IgD-negative memory B cell (primary cell): ENCODE data around the gene SYP. TPM values are rescaled to one million over a fixed set of nuclear protein-coding genes. Genes with fewer than 3 reads are reported as not detected.
A peak's percentile ranks its signal among the peaks of the same experiment; 100 is the strongest.

Experiments
- H3K27ac Mint-ChIP-seq, 3 donors: one replicate each; pipeline ENCODE4 v1.8.0; 2020 to 2022; ENCODE audit warnings: mild to moderate bottlenecking in 3 of 3, mixed read lengths in 3 of 3, moderate library complexity in 1 of 3
- H3K27me3 Mint-ChIP-seq: one replicate; pipeline ENCODE4 v1.8.0; 2021; ENCODE audit warnings: mixed read lengths
- H3K36me3 Mint-ChIP-seq: one replicate; pipeline ENCODE4 v1.8.0; 2020; ENCODE audit warnings: mild to moderate bottlenecking, mixed read lengths
- H3K4me1 Mint-ChIP-seq, 3 donors: one replicate each; pipeline ENCODE4 v1.8.0; 2020 to 2022; ENCODE audit warnings: mixed read lengths in 3 of 3, mild to moderate bottlenecking in 1 of 3
- H3K4me3 Mint-ChIP-seq, 4 donors: one replicate each; pipeline ENCODE4 v1.8.0; 2020 to 2022; ENCODE audit warnings: mild to moderate bottlenecking in 4 of 4, mixed read lengths in 4 of 4, moderate library complexity in 3 of 4
- H3K9me3 Mint-ChIP-seq, 3 donors: one replicate each; pipeline ENCODE4 v1.8.0; 2020 to 2021; ENCODE audit warnings: mixed read lengths in 3 of 3, mild to moderate bottlenecking in 1 of 3
- polyA plus RNA-seq: library from polyadenylated mRNA; unstranded; fragments of 300-500 nt; fragmentation: Illumina TruSeq; gene quantifications from one replicate; pipeline ENCODE4 v1.2.3, GENCODE V29; 2021

Gene SYP
- polyA plus RNA-seq, 1 donor from 2014 or later: 1.1 TPM

- Mint-ChIP-seq H3K36me3 (peaks cover 4% of the 10 kb centered on the region), H3K9me3 (peaks cover 0 to 4% (median 1%) of the 10 kb centered on the region in 3 donors), H3K27me3 (no peaks in the 10 kb centered on the region), H3K4me3 (peak overlapping the region; percentile 39 to 93 (median 88)), H3K27ac (peak overlapping the region in 2 of 3 donors; percentile 93 to 95), H3K4me1 (peaks cover 6 to 10% (median 8%) of the 10 kb centered on the region in 3 donors)
Measured at GRCh38 chrX:49231333-49232000, 31.5 kb upstream of the SYP start.

DNA sequence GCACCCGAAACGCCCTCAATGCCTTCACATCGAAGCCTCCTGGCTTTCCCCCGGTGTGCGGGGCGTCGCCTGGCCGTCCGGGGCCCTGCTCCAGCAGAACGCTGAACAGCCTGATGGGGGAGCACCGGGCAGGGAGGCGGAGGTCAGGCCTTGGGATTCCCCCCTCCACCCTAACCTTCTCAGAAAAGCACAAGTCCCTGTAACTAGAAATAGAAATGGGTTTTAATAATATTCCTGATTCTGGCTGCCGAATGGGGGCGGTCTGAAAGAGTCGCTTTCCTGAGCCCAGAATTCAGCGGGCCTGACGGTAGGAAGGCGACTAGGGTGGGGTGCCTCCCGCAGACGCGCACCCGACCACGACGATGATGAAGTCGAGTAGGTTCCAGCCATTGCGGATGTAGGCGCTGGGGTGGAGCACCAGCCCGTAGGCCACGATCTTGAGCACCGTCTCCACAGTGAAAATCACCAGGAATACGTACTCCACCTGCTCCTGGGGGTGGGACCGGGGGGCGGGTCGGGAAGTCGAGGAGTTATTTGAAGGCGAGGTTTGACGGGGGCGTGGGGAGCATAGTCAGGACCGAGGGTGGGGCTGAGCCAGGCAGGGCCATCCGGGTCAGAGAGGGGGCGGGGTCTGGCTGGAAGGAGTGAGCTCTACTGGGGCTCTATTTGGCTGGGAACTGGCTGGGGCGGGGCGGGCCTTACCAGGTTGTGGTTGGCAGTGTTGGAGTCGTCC is 30.7 kb upstream of the SYP start:
- H3K36me3 Mint-ChIP-seq: peaks cover 4% of the 10 kb centered on the region
- H3K27me3 Mint-ChIP-seq: no peaks in the 10 kb centered on the region
- peak overlapping the region; percentile 84 to 95 (median 92) for H3K4me3 Mint-ChIP-seq
- peaks cover 0 to 4% (median 1%) of the 10 kb centered on the region in 3 donors for H3K9me3 Mint-ChIP-seq
- H3K27ac Mint-ChIP-seq: peak overlapping the region; percentile 92 to 95 (median 93)
- H3K4me1 Mint-ChIP-seq: peaks cover 6 to 8% (median 8%) of the 10 kb centered on the region in 3 donors

GRCh38 chrX:49228185-49228584 is 28.2 kb upstream of the SYP start:
- peaks cover 4% of the 10 kb centered on the region for H3K27me3 Mint-ChIP-seq
- H3K9me3 Mint-ChIP-seq: peaks cover 0 to 4% (median 1%) of the 10 kb centered on the region in 3 donors
- H3K36me3 Mint-ChIP-seq: peaks cover 4% of the 10 kb centered on the region
- H3K4me1 Mint-ChIP-seq: peaks cover 0 to 4% (median 3%) of the 10 kb centered on the region in 3 donors
- no peak overlapping the region for H3K27ac Mint-ChIP-seq
- H3K4me3 Mint-ChIP-seq: peak overlapping the region in 1 of 4 donors; percentile 25

DNA sequence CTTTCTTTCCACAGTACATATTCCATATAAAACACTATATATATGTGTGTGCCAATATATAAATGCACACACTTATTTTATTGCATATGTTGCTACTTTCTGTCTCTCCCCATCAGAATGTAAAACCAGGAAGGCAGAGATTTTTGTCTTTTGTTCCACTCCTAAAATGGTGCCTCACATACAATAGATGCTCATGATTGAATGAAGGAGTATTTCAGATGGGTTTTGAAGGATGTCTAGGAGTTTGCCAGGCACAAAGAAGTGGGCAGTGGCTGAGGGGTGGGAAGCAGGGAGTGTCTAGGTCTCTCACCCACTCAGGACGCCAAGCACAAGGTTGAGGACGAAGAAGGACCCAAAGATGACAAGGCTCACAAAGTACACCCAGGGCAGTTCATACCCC is 27.7 kb upstream of the SYP start:
- Mint-ChIP-seq H3K4me1 (peaks cover 0 to 4% (median 3%) of the 10 kb centered on the region in 3 donors), H3K27ac (no peak overlapping the region), H3K36me3 (peaks cover 3% of the 10 kb centered on the region), H3K4me3 (peak overlapping the region in 2 of 4 donors; percentile 13 to 25), H3K9me3 (peaks cover 0 to 4% (median 1%) of the 10 kb centered on the region in 3 donors), H3K27me3 (peaks cover 4% of the 10 kb centered on the region)

- Mint-ChIP-seq H3K9me3 (peaks cover 0 to 4% (median 1%) of the 10 kb centered on the region in 3 donors), H3K4me3 (no peak overlapping the region), H3K36me3 (peaks cover 3% of the 10 kb centered on the region), H3K27me3 (peaks cover 4% of the 10 kb centered on the region), H3K27ac (no peak overlapping the region), H3K4me1 (peaks cover 0 to 5% (median 3%) of the 10 kb centered on the region in 3 donors)
Measured at GRCh38 chrX:49226946-49227345, 27.0 kb upstream of the SYP start.

DNA sequence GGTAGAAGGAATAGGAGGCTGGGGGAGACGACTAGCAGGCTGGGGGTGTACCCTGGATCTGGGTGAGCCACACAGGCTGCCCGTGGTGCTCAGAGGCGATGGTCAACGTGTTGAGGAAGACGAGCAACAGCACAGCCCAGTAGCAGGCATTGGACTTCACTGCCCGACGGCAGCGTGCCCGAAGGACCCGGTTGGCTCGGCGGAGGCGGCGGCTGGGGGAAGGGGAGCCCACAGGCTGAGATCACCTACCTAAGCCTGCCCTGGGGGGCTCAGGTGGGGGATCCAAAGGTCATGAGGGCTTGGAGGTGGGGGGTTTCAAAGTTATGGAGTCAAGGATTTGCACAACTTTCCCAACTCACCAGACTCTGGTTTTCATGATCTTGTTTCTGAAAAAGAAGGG is 25.9 kb upstream of the SYP start:
- Mint-ChIP-seq H3K36me3 (peaks cover 3% of the 10 kb centered on the region), H3K4me3 (no peak overlapping the region), H3K9me3 (peaks cover 0 to 4% (median 1%) of the 10 kb centered on the region in 3 donors), H3K27me3 (peaks cover 4% of the 10 kb centered on the region), H3K27ac (no peak overlapping the region), H3K4me1 (peaks cover 0 to 7% (median 4%) of the 10 kb centered on the region in 3 donors)

DNA sequence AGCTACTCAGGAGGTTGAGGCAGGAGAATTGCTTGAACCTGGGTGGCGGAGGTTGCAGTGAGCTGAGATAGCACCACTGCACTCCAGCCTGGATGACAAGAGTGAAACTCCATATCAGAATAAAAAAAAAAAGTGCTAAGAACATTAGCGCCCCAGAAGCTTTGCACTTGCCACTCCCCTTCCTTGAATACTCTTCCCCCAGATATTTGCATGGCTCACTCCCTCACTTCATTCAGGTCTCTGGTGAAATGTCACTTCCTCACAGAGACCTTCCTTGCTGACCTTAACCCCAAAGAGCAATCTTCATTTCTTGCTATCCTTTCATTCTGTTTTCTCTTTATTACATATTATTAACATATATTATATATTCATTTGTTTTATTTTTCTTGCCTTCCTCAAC is 21.9 kb upstream of the SYP start:
- Mint-ChIP-seq H3K4me1 (peaks cover 0 to 2% (median 2%) of the 10 kb centered on the region in 3 donors), H3K4me3 (no peak overlapping the region), H3K9me3 (peaks cover 0 to 3% (median 0%) of the 10 kb centered on the region in 3 donors), H3K27me3 (peaks cover 5% of the 10 kb centered on the region), H3K36me3 (peaks cover 1% of the 10 kb centered on the region), H3K27ac (no peak overlapping the region)

DNA sequence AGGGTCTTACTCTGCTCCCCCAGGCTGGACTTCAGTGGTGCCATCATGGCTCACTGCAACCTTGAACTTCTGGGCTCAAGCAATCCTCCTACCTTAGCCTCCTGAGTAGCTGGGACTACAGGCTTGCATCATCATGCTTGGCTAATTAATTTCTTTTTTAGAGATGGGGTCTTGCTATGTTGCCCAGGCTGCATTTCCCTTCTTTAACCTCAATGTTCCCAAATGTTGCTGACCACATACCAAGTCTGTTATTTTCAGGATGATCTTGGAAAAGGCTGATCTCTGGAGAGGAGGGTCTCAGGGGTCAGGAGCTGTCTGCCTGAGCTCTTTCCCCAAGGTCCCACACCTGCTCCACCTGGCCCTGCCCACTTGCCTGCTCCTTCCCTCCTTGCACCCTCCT is 20.1 kb upstream of the SYP start:
- Mint-ChIP-seq H3K27ac (no peak overlapping the region), H3K36me3 (no peaks in the 10 kb centered on the region), H3K4me1 (peaks cover 0 to 2% (median 2%) of the 10 kb centered on the region in 3 donors), H3K27me3 (peaks cover 7% of the 10 kb centered on the region), H3K9me3 (peaks cover 0 to 5% (median 0%) of the 10 kb centered on the region in 3 donors), H3K4me3 (no peak overlapping the region)

GRCh38 chrX:49214996-49215526 is 15.1 kb upstream of the SYP start:
- peaks cover 3% of the 10 kb centered on the region for H3K27me3 Mint-ChIP-seq
- peaks cover 2% of the 10 kb centered on the region for H3K36me3 Mint-ChIP-seq
- peaks cover 0 to 7% (median 0%) of the 10 kb centered on the region in 3 donors for H3K9me3 Mint-ChIP-seq
- H3K4me3 Mint-ChIP-seq: no peak overlapping the region
- peaks cover 0 to 1% (median 0%) of the 10 kb centered on the region in 3 donors for H3K4me1 Mint-ChIP-seq
- H3K27ac Mint-ChIP-seq: no peak overlapping the region

DNA sequence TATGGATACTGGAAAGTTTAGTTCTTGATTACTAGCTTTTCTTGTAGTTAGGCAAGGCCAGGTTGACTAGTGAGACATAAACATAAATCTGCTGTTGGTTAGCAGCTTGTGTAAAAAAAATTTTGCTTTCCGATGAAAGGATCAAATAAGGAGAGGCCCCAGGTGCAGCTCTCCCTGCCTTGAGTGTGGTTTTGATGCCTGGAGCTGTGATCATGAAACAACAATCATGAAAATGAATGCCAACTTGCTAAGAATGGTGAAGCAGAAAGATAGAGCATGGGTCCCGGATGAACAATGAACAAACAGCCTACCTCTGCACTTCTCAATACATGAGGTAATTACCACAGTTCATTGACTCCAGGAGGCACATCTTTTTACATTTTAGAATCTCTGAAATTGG is 14.4 kb upstream of the SYP start:
- no peak overlapping the region for H3K27ac Mint-ChIP-seq
- H3K4me3 Mint-ChIP-seq: no peak overlapping the region
- H3K4me1 Mint-ChIP-seq: no peaks in the 10 kb centered on the region
- H3K9me3 Mint-ChIP-seq: peaks cover 0 to 7% (median 0%) of the 10 kb centered on the region in 3 donors
- H3K27me3 Mint-ChIP-seq: peaks cover 2% of the 10 kb centered on the region
- H3K36me3 Mint-ChIP-seq: peaks cover 2% of the 10 kb centered on the region

DNA sequence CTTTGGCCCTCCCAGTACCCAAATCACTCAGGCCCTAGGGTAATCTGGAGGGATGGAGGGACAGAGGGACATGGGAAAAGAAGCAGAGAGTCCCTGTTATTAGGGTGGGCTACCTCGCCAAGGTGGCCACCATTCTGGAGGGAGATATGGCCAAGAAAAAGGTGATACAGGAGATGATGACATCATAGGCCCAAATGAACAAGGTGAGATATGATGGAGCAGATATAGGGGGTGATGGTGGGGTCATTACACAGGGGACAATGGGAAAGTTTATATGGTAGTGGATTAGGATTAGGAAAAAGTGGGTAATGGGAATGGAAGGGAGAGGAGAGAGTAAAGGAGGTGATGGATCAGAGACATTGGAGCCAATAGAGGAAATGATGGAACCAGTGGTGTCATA is 12.9 kb upstream of the SYP start:
- H3K4me3 Mint-ChIP-seq: no peak overlapping the region
- H3K36me3 Mint-ChIP-seq: peaks cover 2% of the 10 kb centered on the region
- no peak overlapping the region for H3K27ac Mint-ChIP-seq
- H3K27me3 Mint-ChIP-seq: peaks cover 2% of the 10 kb centered on the region
- H3K4me1 Mint-ChIP-seq: no peaks in the 10 kb centered on the region
- H3K9me3 Mint-ChIP-seq: peaks cover 0 to 5% (median 0%) of the 10 kb centered on the region in 3 donors

DNA sequence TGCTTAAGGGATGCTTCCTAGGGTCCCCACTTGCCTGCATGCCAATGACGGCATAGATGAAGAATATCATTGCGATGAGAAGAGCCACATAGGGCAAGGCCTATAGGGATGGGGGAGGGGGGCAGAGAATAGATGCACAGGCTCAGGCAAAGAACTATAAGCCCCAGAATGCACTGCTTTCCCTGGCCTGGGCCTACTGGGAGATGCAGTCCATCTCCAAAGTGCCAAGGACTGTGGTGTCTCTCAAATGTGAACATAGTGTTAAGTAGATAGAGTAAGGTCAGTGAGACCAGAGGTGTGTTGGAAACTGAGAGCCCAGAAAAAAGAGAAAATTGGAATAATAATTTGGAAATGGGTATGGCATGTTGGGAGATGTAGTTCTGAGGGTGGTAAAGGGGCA is 12.2 kb upstream of the SYP start:
- Mint-ChIP-seq H3K36me3 (peaks cover 2% of the 10 kb centered on the region), H3K4me1 (no peaks in the 10 kb centered on the region), H3K27me3 (peaks cover 2% of the 10 kb centered on the region), H3K9me3 (peaks cover 0 to 5% (median 0%) of the 10 kb centered on the region in 3 donors), H3K4me3 (no peak overlapping the region), H3K27ac (no peak overlapping the region)

DNA sequence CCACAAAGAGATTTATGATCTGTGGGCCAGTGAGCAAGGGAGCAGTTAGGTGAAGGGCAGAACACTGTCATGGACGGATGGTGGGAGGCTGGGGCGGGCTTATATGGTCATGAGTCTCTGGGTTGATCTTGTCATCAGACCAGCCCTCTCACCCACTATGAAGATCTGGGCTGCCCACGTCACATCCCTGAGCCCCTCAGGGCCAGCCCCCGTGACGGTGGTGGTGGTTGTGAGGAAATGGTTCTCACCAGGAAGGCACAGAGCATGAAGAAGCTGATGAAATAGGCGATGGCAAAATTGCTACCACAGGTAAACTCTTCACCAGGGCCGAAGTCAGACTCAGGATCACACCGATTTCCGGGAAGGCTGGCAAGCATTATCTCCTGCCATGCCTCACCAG is 11.1 kb upstream of the SYP start:
- no peaks in the 10 kb centered on the region for H3K4me1 Mint-ChIP-seq
- no peak overlapping the region for H3K4me3 Mint-ChIP-seq
- H3K27me3 Mint-ChIP-seq: peaks cover 2% of the 10 kb centered on the region
- no peak overlapping the region for H3K27ac Mint-ChIP-seq
- H3K9me3 Mint-ChIP-seq: peaks cover 0 to 2% (median 0%) of the 10 kb centered on the region in 3 donors
- H3K36me3 Mint-ChIP-seq: peaks cover 2% of the 10 kb centered on the region

DNA sequence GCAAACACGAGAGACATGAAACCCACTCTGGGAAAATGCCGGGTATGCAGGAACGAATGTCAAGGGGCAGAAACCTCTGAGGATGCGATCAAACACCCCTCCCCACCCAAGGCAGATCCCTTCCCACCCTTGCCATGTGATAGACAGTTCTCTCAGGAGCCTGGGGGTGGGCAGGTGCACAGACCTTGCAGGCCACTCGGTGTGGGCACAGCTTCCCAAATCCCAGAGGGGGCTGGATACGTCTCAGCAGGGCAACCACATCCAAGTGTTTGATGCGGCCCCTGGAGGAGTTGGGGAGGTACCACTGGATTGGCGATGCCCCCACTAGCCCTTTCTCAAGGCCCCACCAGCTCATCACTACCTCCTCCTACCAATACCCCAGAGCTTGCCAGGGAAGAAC is 10.4 kb upstream of the SYP start:
- Mint-ChIP-seq H3K4me1 (no peaks in the 10 kb centered on the region), H3K4me3 (no peak overlapping the region), H3K36me3 (peaks cover 2% of the 10 kb centered on the region), H3K27ac (no peak overlapping the region), H3K27me3 (no peaks in the 10 kb centered on the region), H3K9me3 (peaks cover 0 to 2% (median 0%) of the 10 kb centered on the region in 3 donors)
